ENCODE data around the gene SOX8.

GRCh38 chr16:974611-975261 lies 6.8 kb upstream of the SOX8 start:
- no peak for TF ChIP-seq SUZ12 (IDR thresholded peaks at IDR 0.05)
- TF ChIP-seq LEF1 (IDR thresholded peaks at IDR 0.05; ENCODE audit: borderline replicate concordance): no peak
- no peak for TF ChIP-seq ELF4 (IDR thresholded peaks at IDR 0.05)
- TF ChIP-seq ZNF384 (IDR thresholded peaks at IDR 0.05): no peak
- no peak for TF ChIP-seq SP1 (IDR thresholded peaks at IDR 0.05)
- no peak for TF ChIP-seq NFRKB (IDR thresholded peaks at IDR 0.05)
